Ascending aorta (tissue), 2 donors: ENCODE measurements around the gene LMX1B. TPM values are rescaled to one million over a fixed set of nuclear protein-coding genes. Genes with fewer than 3 reads are reported as not detected.

ENCODE experiments used
- DNase-seq, 2 donors: peaks; one replicate each; pipeline ENCODE4 v3.0.0-alpha.2; 2019; ENCODE audit warnings: low spot score in 2 of 2
- H3K27ac ChIP-seq, 2 donors: fragments of 200-600 bp; sonication (generic); one replicate each; pipeline ENCODE4 v1.5.1; 2016 to 2017; ENCODE audit warnings: mild to moderate bottlenecking in 1 of 2
- H3K27me3 ChIP-seq: fragments of 200-600 bp; sonication (generic); one replicate; pipeline ENCODE4 v1.5.1; 2017
- H3K36me3 ChIP-seq, 2 donors: fragments of 200-600 bp; sonication (generic); one replicate each; pipeline ENCODE4 v1.5.1; 2016
- H3K4me1 ChIP-seq, 2 donors: fragments of 200-600 bp; sonication (generic); one replicate each; pipeline ENCODE4 v1.5.1; 2016 to 2017; ENCODE audit warnings: mild to moderate bottlenecking in 1 of 2
- H3K4me3 ChIP-seq, 2 donors: fragments of 200-600 bp; sonication (generic); one replicate each; pipeline ENCODE4 v1.5.1; 2016 to 2017; ENCODE audit warnings: mild to moderate bottlenecking in 1 of 2
- H3K9me3 ChIP-seq, 2 donors: fragments of 200-600 bp; sonication (generic); one replicate each; pipeline ENCODE4 v1.5.1; 2016
- intact Hi-C: fragments of 100-400 bp; cut with DNase I; formaldehyde crosslinking; loops from one replicate; pipeline ENCODE4 v1.15.1; 2023
- total RNA-seq: library from RNA; depleted of rRNA; stranded (reverse); fragments of >200 nt; gene quantifications from one replicate; pipeline ENCODE4 v1.1.0, GENCODE V29; 2016
- TF ChIP-seq, protein P1 (sequence below), 3 experiments: fragments of 200-600 bp in 2 of 3; fragments of 450-650 bp in 1 of 3; sonication (generic) in 2 of 3; IDR thresholded peaks; one replicate each; pipeline ENCODE4 v1.5.1; 2016 to 2019; ENCODE audit warnings: antibody characterized with exemption in 3 of 3, mild to moderate bottlenecking in 1 of 3, moderate library complexity in 1 of 3

LMX1B gene
- total RNA-seq, 1 donor from 2014 or later: 1.9 TPM

DNA sequence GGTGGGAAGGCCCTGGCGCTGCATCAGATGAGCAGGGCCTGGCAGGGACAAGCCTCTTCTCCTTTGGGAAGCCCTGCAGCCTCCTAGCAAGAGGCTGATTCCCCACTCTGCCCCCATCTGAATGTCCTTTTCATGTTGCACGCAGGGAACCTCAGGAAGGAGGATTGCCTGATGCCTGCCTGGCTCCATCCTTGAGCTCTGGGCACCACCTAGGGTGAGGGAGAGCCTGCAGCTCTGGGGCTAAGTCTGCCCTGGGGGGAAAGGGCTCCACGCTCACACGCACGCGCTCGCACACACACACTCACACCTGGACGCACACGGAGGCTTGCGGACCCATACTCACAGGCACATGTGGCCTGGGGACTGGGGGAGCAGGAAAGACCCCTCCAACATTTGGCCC, 86.6 kb downstream of the LMX1B start:
- H3K27ac ChIP-seq: no peak overlapping the region
- TF ChIP-seq, protein P1, sequence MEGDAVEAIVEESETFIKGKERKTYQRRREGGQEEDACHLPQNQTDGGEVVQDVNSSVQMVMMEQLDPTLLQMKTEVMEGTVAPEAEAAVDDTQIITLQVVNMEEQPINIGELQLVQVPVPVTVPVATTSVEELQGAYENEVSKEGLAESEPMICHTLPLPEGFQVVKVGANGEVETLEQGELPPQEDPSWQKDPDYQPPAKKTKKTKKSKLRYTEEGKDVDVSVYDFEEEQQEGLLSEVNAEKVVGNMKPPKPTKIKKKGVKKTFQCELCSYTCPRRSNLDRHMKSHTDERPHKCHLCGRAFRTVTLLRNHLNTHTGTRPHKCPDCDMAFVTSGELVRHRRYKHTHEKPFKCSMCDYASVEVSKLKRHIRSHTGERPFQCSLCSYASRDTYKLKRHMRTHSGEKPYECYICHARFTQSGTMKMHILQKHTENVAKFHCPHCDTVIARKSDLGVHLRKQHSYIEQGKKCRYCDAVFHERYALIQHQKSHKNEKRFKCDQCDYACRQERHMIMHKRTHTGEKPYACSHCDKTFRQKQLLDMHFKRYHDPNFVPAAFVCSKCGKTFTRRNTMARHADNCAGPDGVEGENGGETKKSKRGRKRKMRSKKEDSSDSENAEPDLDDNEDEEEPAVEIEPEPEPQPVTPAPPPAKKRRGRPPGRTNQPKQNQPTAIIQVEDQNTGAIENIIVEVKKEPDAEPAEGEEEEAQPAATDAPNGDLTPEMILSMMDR (IDR thresholded peaks at IDR 0.05): no peak
- intact Hi-C loops: no loop called here
- no peak overlapping the region for H3K4me3 ChIP-seq
- peak in 1 of 2 donors; percentile 39 for DNase-seq
- H3K9me3 ChIP-seq: no peaks in the 10 kb centered on the region
- no peaks in the 10 kb centered on the region for H3K4me1 ChIP-seq
- H3K36me3 ChIP-seq: no peaks in the 10 kb centered on the region
- peaks cover 12% of the 10 kb centered on the region for H3K27me3 ChIP-seq

DNA sequence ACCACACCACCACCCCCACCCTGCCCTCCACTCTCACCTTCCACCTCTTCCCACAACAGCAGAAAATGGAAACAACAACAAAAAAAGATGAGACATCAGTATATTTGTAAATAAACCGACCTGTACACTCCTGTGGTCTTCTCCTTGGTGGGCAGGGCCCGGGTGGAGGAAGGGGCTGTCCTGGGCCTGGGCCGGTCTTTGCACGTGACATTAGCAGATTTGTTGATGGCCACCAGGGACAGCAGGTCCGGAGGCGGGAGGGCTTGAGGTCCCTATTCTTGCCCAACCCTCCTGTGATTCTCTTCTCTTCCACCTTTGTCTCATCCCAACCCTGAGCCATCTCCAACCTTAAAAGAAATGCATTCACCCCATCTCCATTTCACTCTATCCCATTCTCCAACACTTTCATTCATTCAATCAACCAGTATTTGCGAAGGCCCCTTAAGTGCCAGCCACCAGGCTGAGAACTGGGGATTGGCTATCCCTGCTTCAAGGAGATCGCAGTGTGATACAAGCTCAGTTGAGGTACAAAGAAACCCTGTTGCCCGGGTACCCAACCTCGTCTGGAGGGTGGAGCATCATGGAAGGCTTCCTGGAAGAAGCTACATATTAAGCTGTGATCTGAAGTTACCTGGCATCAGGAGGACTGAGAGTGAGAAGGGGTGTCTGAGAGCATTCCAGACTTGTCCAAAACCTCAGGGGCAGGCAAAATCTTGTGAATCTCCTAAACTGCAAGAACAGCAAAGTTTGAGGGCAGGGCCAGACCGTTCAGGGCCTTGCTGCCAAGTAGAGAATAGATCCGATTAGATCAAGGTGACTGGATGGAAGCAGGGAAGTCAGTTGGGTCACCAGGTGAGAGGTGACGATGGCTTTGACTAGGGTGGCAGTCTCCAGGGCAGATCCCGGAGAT, 87.4 kb downstream of the LMX1B start:
- H3K4me3 ChIP-seq: no peak overlapping the region
- no peaks in the 10 kb centered on the region for H3K4me1 ChIP-seq
- no peaks in the 10 kb centered on the region for H3K36me3 ChIP-seq
- TF ChIP-seq, protein P1 (IDR thresholded peaks at IDR 0.05): no peak
- no peaks in the 10 kb centered on the region for H3K9me3 ChIP-seq
- DNase-seq: peak in 1 of 2 donors; percentile 48
- H3K27me3 ChIP-seq: peaks cover 16% of the 10 kb centered on the region
- H3K27ac ChIP-seq: no peak overlapping the region
- intact Hi-C loops: no loop called here

DNA sequence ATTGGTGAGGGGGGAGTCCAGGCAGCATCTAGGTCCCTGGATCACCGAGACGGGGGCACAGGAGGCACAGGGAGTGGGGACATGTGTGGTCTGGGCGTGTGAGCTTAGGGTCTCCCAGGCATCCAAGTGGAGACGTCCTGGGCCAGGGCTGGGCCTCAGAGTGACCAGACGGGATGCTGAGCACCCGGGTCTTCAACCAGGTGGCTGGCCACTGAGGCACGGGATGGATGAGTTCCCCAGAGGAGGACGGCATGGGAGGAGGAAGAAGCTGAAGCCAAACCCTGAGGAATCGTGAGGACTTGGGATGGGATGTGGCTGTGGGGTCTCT, 88.0 kb downstream of the LMX1B start:
- intact Hi-C loops: no loop called here
- DNase-seq: peak in 1 of 2 donors; percentile 55
- H3K27me3 ChIP-seq: peaks cover 22% of the 10 kb centered on the region

DNA sequence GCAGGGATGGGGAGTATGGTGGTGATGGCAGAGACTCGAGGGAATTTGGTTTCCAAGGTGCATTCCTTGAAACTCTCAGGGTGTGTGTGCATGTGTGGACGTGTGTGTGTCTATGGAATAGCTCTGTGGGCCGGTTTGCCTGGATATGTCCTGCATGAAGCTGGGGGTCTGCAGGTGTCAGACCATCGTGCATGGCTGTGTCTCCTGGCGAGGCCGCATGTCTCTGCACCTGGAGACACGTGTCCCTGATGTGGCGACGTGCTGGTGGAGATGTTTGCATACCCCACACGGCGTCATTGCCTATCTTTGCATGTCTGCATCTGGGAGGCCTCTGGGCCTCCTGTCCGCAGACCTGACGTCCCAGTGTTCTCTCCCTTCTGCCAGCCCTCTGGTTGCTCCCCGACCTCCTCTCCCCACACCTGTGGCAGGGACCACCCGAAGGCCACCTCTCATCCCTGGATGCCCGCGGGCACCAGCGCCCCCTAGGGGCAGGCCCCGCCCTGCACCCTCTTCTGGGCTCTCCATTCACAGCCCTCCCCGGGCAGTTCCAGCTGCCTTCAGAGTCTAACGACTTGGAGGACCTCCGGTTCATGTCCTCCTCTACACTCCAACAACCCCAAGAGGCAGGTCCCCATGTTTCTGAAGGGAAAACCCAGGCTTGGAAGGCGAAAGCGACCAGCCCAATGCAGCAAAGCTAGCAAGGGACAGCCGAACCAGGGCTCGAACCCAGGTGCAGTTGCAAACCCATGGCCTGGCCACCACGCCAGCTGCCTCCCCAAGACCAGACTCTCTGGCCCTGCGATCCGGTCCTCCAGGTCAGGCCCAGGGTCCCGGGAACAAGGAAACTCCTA, 88.6 kb downstream of the LMX1B start:
- peak in 1 of 2 donors; percentile 54 for DNase-seq

More for the DNA sequence above, 88.0 kb downstream of the LMX1B start:
- Histone ChIP-seq H3K4me3 (no peak overlapping the region), H3K27ac (no peak overlapping the region), H3K9me3 (no peaks in the 10 kb centered on the region), H3K4me1 (no peaks in the 10 kb centered on the region), H3K36me3 (no peaks in the 10 kb centered on the region)
- TF ChIP-seq, protein P1 (IDR thresholded peaks at IDR 0.05): no peak

More for the DNA sequence above, 88.6 kb downstream of the LMX1B start:
- Histone ChIP-seq H3K27ac (no peak overlapping the region), H3K9me3 (no peaks in the 10 kb centered on the region), H3K27me3 (peaks cover 22% of the 10 kb centered on the region), H3K4me3 (no peak overlapping the region), H3K4me1 (no peaks in the 10 kb centered on the region), H3K36me3 (no peaks in the 10 kb centered on the region)
- TF ChIP-seq, protein P1 (IDR thresholded peaks at IDR 0.05): peak in 1 of 3 experiments; percentile 42
- intact Hi-C loops: no loop called here
